Kidney glomerular epithelial cell (primary cell): ENCODE measurements around the gene NDUFB3.
A peak's percentile ranks its signal among the peaks of the same experiment; 100 is the strongest.
"Not testable (repeated sequence)": the region's sequence is repeated elsewhere in the genome, so short reads cannot be mapped to it uniquely, and the experiment has no call there.

Experiments
- DNase-seq: peaks from one replicate; lab custom pipeline; 2025; lab: John Stamatoyannopoulos, UW

Gene NDUFB3

GRCh38 chr2:201071479-201072200 lies at the start of gene NDUFB3, which contains the start of gene HYCC2:
NDUFB3 (plus strand) TSS chr2:201072001; CDS start chr2:201078883, 6,882 bp downstream.
HYCC2 (minus strand) TSS chr2:201071671; CDS start chr2:201024009, 47,662 bp downstream.
- peak; percentile 97 for DNase-seq

- no peak for DNase-seq
Measured at GRCh38 chr2:201024518-201024917, 47.3 kb upstream of the NDUFB3 start.

GRCh38 chr2:201034355-201034754 lies 37.4 kb upstream of the NDUFB3 start:
- not testable (repeated sequence) for DNase-seq

- DNase-seq: not testable (repeated sequence)
Measured at GRCh38 chr2:201038361-201038760, 33.4 kb upstream of the NDUFB3 start.

GRCh38 chr2:201038855-201039254 lies 32.9 kb upstream of the NDUFB3 start:
- no peak for DNase-seq

- no peak for DNase-seq
Measured at GRCh38 chr2:201040867-201041628, 30.8 kb upstream of the NDUFB3 start.

GRCh38 chr2:201042451-201042850 lies 29.4 kb upstream of the NDUFB3 start:
- DNase-seq: not testable (repeated sequence)

- not testable (repeated sequence) for DNase-seq
Measured at GRCh38 chr2:201043050-201043449, 28.8 kb upstream of the NDUFB3 start.

GRCh38 chr2:201046881-201047280 lies 24.9 kb upstream of the NDUFB3 start:
- DNase-seq: no peak

- no peak for DNase-seq
Measured at GRCh38 chr2:201049455-201049854, 22.3 kb upstream of the NDUFB3 start.

- no peak for DNase-seq
Measured at GRCh38 chr2:201057087-201057521, 14.7 kb upstream of the NDUFB3 start.

- DNase-seq: no peak
Measured at GRCh38 chr2:201057715-201058248, 14.0 kb upstream of the NDUFB3 start.

GRCh38 chr2:201058914-201059313 lies 12.9 kb upstream of the NDUFB3 start:
- DNase-seq: no peak

- no peak for DNase-seq
Measured at GRCh38 chr2:201059961-201060755, 11.6 kb upstream of the NDUFB3 start.

- not testable (repeated sequence) for DNase-seq
Measured at GRCh38 chr2:201063516-201063915, 8.3 kb upstream of the NDUFB3 start.

GRCh38 chr2:201064797-201065329 lies 6.9 kb upstream of the NDUFB3 start:
- no peak for DNase-seq

GRCh38 chr2:201070948-201071478 lies 788 bp upstream of the NDUFB3 start:
- no peak for DNase-seq

- no peak for DNase-seq
Measured at GRCh38 chr2:201072201-201072530, 365 bp downstream of the NDUFB3 start.

GRCh38 chr2:201073071-201073470 lies 1.3 kb downstream of the NDUFB3 start:
- DNase-seq: no peak

- no peak for DNase-seq
Measured at GRCh38 chr2:201074996-201075395, 3.2 kb downstream of the NDUFB3 start.

- DNase-seq: no peak
Measured at GRCh38 chr2:201084863-201085262, 13.1 kb downstream of the NDUFB3 start.

- no peak for DNase-seq
Measured at GRCh38 chr2:201090574-201090973, 18.8 kb downstream of the NDUFB3 start.
